ENCODE results near the gene TMEM201.

TMEM201 gene

DNA sequence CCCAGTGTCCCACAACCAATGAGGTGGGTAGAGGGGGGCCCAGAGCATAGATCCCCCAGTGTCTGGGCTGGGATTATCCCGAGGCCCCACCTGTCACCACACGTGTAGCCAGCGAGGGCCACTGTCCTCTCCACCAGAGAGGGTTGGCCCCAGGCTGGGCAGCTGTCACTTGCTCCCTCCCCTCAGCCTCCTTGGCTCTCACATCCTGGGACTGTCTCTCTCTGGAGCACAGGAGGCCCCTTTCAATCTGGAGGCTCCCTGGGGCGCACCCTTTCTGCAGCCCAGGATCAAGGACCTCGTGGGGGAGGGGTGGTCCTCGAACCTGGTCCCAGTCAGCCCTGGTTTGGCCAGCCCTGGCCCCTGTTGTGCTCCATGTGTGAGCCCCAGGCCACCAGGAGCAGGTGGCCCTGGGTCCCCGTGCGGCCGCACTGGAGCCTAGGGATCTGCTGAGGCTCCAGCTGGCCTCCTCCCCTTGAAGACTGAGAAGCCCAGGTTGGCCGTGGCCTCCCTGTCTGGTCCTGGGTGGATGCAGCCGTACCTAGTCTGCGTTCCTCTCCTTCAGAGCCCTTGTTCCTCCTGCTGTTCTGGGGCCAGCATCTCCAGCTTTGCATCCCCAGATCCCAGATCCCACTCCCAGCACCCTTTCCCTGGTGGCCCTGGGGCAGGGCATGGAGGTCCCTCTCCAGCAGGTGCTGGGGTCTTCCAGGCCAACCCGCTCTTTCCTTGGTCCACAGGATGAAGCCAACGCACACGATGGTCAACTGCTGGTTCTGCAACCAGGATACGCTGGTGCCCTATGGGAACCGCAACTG, 6.7 kb downstream of the TMEM201 start:
- no peak for DNase-seq (ENCODE audit: low read depth)
- no peak overlapping the region for H3K4me3 ChIP-seq (ENCODE audit: low read depth, low read length)
- TF ChIP-seq CTCF (IDR thresholded peaks at IDR 0.05; ENCODE audit: insufficient read depth, low read depth, low read length, missing control alignments): no peak

GRCh38 chr1:9595968-9596340, 7.2 kb downstream of the TMEM201 start:
- DNase-seq (ENCODE audit: low read depth): no peak
- TF ChIP-seq CTCF (IDR thresholded peaks at IDR 0.05; ENCODE audit: insufficient read depth, low read depth, low read length, missing control alignments): no peak
- no peak overlapping the region for H3K4me3 ChIP-seq (ENCODE audit: low read depth, low read length)

DNA sequence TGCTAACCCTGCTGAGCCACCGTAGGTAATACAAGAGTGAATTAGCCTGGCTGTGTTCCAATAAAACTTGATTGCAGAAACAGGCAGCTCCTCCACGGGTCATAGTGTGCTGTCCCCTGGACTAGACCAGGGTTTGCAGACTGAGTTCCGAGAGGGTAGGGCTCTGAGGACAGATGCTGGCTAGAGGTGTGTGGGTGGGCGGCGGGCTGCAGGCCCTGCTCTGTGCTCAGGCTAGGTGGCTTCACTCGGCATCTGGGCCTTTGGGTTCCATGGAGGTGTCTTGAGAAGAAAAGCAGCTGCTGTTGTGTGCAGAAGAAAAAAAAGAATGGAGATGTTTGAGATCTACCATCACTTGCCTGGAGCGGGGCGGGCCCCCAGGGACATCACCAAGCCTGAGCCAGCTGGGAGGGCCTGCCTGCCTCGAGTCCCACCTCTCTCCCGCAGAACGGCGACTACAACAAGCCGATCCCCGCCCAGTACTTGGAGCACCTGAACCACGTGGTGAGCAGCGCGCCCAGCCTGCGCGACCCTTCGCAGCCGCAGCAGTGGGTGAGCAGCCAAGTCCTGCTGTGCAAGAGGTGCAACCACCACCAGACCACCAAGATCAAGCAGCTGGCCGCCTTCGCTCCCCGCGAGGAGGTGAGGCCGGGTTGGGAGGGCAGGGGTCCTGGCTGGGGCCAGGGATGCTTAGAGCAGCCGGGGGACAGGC, 7.9 kb downstream of the TMEM201 start:
- TF ChIP-seq CTCF (IDR thresholded peaks at IDR 0.05; ENCODE audit: insufficient read depth, low read depth, low read length, missing control alignments): no peak
- DNase-seq (ENCODE audit: low read depth): no peak
- H3K4me3 ChIP-seq (ENCODE audit: low read depth, low read length): no peak overlapping the region

DNA sequence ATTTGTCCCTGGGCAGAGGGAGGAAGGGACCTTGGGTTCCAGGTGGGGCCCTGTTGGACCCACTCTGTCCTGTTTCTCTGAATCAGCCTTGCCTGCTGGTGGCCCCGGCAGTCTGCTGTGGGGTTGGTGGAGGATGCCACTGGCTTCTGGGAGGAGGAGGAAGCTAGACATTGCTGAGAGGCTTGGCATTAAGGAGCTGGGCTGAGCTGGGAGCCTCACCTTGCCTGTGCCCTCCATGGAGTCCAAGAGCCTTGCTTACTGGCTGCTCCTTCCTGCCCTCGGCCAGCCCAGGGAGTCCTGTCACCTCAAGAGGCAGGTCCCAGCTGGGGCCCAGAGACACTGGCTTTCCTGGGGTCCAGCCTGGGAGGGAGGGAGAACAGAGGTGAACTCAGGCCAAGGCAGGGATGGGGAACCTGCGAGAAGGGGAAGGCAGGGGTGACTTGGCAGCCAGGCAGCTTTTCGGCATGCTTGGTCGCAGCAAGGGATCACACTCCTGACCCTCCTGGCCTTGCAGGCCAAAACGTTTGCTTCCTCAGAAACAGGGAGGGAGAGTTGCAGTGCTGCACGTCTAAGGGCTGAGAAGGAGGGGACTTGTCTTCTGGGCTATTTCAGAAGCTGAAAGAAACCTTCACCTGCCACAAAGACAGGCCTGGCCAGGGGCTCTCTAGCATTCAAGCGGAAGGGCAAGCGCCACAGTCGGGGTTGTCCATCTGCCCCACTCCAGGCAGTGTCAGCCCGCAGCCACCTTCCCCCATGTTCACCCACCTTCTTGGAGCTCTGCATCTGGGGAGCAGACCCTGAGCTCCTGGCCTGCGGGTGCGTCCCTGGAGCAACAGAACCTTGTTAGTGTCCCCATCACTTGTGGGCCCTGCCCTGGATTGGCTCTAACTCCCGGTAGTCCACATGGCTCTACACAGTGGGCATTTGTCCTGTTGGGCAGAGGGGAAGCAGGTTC, 8.9 kb downstream of the TMEM201 start:
- no peak for DNase-seq (ENCODE audit: low read depth)
- no peak overlapping the region for H3K4me3 ChIP-seq (ENCODE audit: low read depth, low read length)
- TF ChIP-seq CTCF (IDR thresholded peaks at IDR 0.05; ENCODE audit: insufficient read depth, low read depth, low read length, missing control alignments): no peak

- no peak for TF ChIP-seq CTCF (IDR thresholded peaks at IDR 0.05; ENCODE audit: insufficient read depth, low read depth, low read length, missing control alignments)
- DNase-seq (ENCODE audit: low read depth): no peak
- H3K4me3 ChIP-seq (ENCODE audit: low read depth, low read length): no peak overlapping the region
Measured at GRCh38 chr1:9598316-9598700, 9.6 kb downstream of the TMEM201 start.

- no peak for TF ChIP-seq CTCF (IDR thresholded peaks at IDR 0.05; ENCODE audit: insufficient read depth, low read depth, low read length, missing control alignments)
- DNase-seq (ENCODE audit: low read depth): no peak
- H3K4me3 ChIP-seq (ENCODE audit: low read depth, low read length): no peak overlapping the region
Measured at GRCh38 chr1:9599741-9600140, 11.0 kb downstream of the TMEM201 start.
